Activated naive CD4-positive, alpha-beta T cell treated with anti-CD3 and anti-CD28 coated beads, Interleukin-2, amount 50 U/mL, for 72 hours (primary cell): ENCODE data around the gene LRRC51. TPM values are rescaled to one million over a fixed set of nuclear protein-coding genes. Genes with fewer than 3 reads are reported as not detected.
A peak's percentile ranks its signal among the peaks of the same experiment; 100 is the strongest.

ENCODE experiments used
- ATAC-seq, 2 donors: fragments of 150-1000 bp; cut with Tn5 transposase; 2 replicates each; pipeline ENCODE4 v1.10.0; 2021; ENCODE audit warnings: mild to moderate bottlenecking in 2 of 2, moderate library complexity in 2 of 2
- DNase-seq, 2 donors: peaks; one replicate each; pipeline ENCODE4 v3.0.0; 2021 to 2022; ENCODE audit warnings: low spot score in 2 of 2
- H3K27ac Mint-ChIP-seq, 2 donors: one replicate each; pipeline ENCODE4 v1.8.0; 2022; ENCODE audit warnings: mild to moderate bottlenecking in 2 of 2, mixed read lengths in 2 of 2
- H3K36me3 Mint-ChIP-seq, 2 donors: one replicate each; pipeline ENCODE4 v1.8.0; 2022; ENCODE audit warnings: mixed read lengths in 2 of 2
- H3K9me3 Mint-ChIP-seq, 2 donors: one replicate each; pipeline ENCODE4 v1.8.0; 2022; ENCODE audit warnings: mixed read lengths in 2 of 2
- total RNA-seq, 2 donors: library from RNA; stranded (reverse); gene quantifications; one replicate each; pipeline ENCODE4 v1.2.3, GENCODE V29; 2022

LRRC51 gene
- total RNA-seq, 2 donors from 2014 or later = 4.1 to 8.3 TPM

- Mint-ChIP-seq H3K36me3 (peaks cover 9 to 15% of the 10 kb centered on the region in 2 donors), H3K9me3 (no peaks in the 10 kb centered on the region), H3K27ac (no peak overlapping the region)
- DNase-seq = no peak
- ATAC-seq = no peak
Measured at GRCh38 chr11:72066855-72067254, 13.8 kb upstream of the LRRC51 start.

GRCh38 chr11:72067266-72067665 is 13.4 kb upstream of the LRRC51 start:
- DNase-seq (no peak), ATAC-seq (no peak)
- Mint-ChIP-seq H3K9me3 (no peaks in the 10 kb centered on the region), H3K36me3 (peaks cover 9 to 10% of the 10 kb centered on the region in 2 donors), H3K27ac (peak overlapping the region in 1 of 2 donors; percentile 32)

DNA sequence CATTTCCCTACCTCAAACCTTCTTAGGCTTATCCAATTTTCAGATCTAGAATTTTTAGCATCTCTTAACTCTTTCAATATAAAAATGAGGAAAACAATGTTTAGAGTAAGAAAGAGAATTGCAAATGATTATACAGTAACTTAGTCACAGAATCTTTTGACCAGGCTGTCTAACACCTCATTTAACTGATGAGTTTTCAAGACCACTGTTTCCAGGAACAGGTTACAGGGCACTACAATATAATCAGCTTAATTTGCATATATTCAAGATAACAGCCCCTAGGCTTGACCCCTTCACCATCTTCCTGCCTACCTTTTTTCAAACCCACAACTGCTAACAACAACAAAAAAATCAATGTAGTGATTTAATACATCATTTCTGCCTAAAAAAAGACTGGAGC is 13.0 kb upstream of the LRRC51 start:
- ATAC-seq (peak in 1 of 2 donors; percentile 33), DNase-seq (no peak)
- H3K36me3 Mint-ChIP-seq = peaks cover 9 to 10% of the 10 kb centered on the region in 2 donors
- H3K9me3 Mint-ChIP-seq = no peaks in the 10 kb centered on the region
- peak overlapping the region in 1 of 2 donors; percentile 67 for H3K27ac Mint-ChIP-seq

DNA sequence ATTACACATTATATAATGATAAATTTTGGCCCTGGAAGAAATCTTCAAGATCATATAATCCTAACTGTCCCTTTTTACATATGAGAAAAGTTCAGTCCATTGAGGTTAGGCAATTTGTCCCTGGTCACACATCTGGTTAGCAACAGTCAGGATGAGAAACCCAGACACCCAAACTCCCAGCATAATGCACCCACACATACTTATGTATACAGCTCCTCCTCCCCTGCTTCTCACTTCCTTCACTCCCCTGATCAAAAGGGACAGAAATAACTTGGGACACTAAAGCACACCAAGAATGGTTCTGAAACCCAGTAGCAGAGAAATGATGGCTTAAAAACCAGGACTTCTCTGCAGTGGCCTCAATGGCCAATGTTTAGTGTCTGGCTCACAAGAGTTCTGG is 11.4 kb upstream of the LRRC51 start:
- no peaks in the 10 kb centered on the region for H3K9me3 Mint-ChIP-seq
- no peak for DNase-seq
- ATAC-seq = peak; percentile 52 to 60
- H3K36me3 Mint-ChIP-seq = peaks cover 9 to 10% of the 10 kb centered on the region in 2 donors
- peak overlapping the region in 1 of 2 donors; percentile 80 for H3K27ac Mint-ChIP-seq

DNA sequence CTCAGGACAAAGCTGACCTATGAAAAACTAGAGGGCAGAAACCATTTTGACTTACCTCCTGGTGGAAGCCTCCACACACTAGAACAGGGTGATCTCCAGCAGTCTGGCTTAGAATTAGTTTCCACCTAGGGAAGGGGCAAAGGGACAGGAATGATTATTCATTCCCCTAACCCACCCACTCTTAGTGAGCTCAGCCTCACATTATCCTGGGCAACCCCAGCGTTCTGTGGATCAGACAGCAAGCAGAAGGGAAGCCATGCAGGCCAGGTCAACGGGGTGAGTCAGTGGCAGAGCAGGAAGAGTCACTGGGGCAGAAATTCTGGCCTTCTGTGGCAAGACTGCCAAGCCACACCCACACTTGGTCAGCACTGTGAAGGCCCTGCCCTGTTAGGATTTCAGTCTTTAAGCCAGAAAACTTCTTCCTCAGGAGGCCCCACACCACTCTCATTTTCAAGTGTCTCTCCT is 10.8 kb upstream of the LRRC51 start:
- DNase-seq (peak in 1 of 2 donors; percentile 75), ATAC-seq (peak; percentile 38 to 91)
- H3K27ac Mint-ChIP-seq = peak overlapping the region; percentile 46 to 80
- peaks cover 9 to 10% of the 10 kb centered on the region in 2 donors for H3K36me3 Mint-ChIP-seq
- H3K9me3 Mint-ChIP-seq = no peaks in the 10 kb centered on the region

- no peak for ATAC-seq
- Mint-ChIP-seq H3K27ac (peak overlapping the region in 1 of 2 donors; percentile 80), H3K9me3 (no peaks in the 10 kb centered on the region), H3K36me3 (peaks cover 9 to 10% of the 10 kb centered on the region in 2 donors)
- no peak for DNase-seq
Measured at GRCh38 chr11:72070491-72070890, 10.2 kb upstream of the LRRC51 start.

DNA sequence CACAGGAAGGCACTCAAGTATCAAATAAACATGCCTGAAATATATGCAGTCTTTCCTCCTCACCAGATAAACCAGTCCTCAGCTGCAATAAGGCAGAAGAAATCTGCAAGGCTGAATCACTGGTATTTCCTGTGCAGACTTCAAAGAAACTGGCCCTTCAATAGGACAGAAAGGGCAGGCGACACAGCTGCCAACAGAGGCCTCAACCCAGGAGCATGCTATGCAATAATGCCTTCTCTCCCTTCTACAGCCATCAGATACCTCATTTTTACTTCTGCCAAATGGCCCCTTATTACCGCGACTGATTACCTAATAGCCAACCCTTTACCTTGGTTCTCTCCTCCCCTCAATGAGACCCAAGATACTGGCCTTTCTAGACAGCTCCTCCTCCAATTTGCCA is 8.3 kb upstream of the LRRC51 start:
- Mint-ChIP-seq H3K9me3 (no peaks in the 10 kb centered on the region), H3K36me3 (peaks cover 5 to 17% of the 10 kb centered on the region in 2 donors), H3K27ac (peak overlapping the region in 1 of 2 donors; percentile 23)
- ATAC-seq (peak; percentile 30 to 60), DNase-seq (no peak)

DNA sequence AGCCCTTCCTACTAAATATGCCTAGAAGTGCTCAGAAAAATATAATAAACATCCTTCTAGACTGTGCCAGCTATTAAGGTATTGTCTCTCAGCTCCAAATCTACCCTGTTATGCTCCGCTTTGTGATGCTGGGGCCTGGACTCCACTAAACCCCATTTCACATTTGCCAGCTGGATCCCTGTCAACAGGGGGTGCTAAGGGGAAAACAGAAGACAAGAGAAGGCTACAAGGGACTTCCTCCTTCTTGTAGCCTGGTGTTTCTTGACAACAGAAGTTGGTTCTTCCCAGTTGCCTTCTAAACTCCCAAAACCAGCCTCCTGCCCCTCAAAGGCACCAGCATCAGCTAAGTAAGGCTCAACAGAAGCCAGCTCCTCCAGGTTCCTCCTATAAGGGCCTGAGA is 5.5 kb upstream of the LRRC51 start:
- DNase-seq = no peak
- H3K27ac Mint-ChIP-seq = no peak overlapping the region
- H3K36me3 Mint-ChIP-seq = peaks cover 11% of the 10 kb centered on the region in 2 donors
- no peak for ATAC-seq
- no peaks in the 10 kb centered on the region for H3K9me3 Mint-ChIP-seq

GRCh38 chr11:72075756-72076155 is 4.9 kb upstream of the LRRC51 start:
- Mint-ChIP-seq H3K27ac (no peak overlapping the region), H3K9me3 (no peaks in the 10 kb centered on the region), H3K36me3 (peaks cover 14 to 17% of the 10 kb centered on the region in 2 donors)
- no peak for DNase-seq
- no peak for ATAC-seq

GRCh38 chr11:72078477-72078876 is 2.2 kb upstream of the LRRC51 start:
- Mint-ChIP-seq H3K36me3 (peaks cover 14 to 19% of the 10 kb centered on the region in 2 donors), H3K27ac (peak overlapping the region in 1 of 2 donors; percentile 88), H3K9me3 (no peaks in the 10 kb centered on the region)
- no peak for DNase-seq
- ATAC-seq = no peak

GRCh38 chr11:72079819-72080325 is 778 bp upstream of the LRRC51 start:
- no peaks in the 10 kb centered on the region for H3K9me3 Mint-ChIP-seq
- peak overlapping the region; percentile 88 to 98 for H3K27ac Mint-ChIP-seq
- peaks cover 14 to 19% of the 10 kb centered on the region in 2 donors for H3K36me3 Mint-ChIP-seq
- ATAC-seq (peak in 1 of 2 donors; percentile 44), DNase-seq (no peak)

DNA sequence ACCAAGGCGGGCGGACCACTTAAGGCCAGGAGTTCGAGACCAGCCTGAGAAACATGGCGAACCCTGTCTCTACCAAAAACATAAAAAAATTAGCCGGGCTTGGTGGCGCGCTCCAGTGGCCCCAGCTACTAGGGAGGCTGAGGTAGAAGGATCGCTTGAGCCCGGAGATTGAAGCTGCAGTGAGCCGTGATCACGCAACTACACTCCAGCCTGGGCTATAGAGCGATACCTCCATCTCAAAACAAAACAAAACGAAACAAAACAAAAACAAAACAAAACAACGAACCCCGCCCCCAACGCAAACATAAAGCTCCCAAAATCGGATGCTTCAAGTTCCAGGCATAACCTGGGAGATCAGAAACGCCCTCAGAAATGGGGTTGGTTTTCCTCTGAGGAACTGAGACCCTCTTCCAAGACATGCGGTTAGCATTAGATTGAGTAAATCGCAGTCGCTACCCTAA is 564 bp downstream of the LRRC51 start:
- Mint-ChIP-seq H3K36me3 (peaks cover 12 to 14% of the 10 kb centered on the region in 2 donors), H3K27ac (peak overlapping the region; percentile 88 to 98), H3K9me3 (no peaks in the 10 kb centered on the region)
- no peak for DNase-seq
- ATAC-seq = no peak

GRCh38 chr11:72081821-72082453 is 1.3 kb downstream of the LRRC51 start:
- no peaks in the 10 kb centered on the region for H3K9me3 Mint-ChIP-seq
- peaks cover 12 to 14% of the 10 kb centered on the region in 2 donors for H3K36me3 Mint-ChIP-seq
- DNase-seq (no peak), ATAC-seq (no peak)
- peak overlapping the region; percentile 44 to 88 for H3K27ac Mint-ChIP-seq

GRCh38 chr11:72083414-72083813 is 2.8 kb downstream of the LRRC51 start:
- ATAC-seq = no peak
- peaks cover 12 to 14% of the 10 kb centered on the region in 2 donors for H3K36me3 Mint-ChIP-seq
- H3K9me3 Mint-ChIP-seq = no peaks in the 10 kb centered on the region
- H3K27ac Mint-ChIP-seq = peak overlapping the region in 1 of 2 donors; percentile 88
- no peak for DNase-seq

DNA sequence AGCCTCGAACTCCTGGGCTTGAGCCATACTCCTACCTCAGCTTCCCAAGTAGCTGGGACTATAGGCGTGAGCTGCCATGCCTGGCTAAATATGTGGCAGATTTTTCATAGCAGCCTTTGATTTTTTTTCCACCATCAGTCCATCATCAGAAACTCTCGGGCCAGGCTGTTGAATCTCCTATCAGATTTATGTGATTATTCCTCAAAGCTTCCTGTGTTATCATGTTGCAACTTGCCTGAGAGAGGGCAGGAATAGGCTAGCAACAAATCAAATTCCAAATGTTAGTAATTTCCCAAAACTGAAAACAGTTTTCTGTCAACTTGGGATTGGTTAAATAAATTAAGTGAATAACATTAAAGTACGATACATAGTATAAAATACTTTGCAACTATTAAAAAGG is 3.4 kb downstream of the LRRC51 start:
- ATAC-seq (no peak), DNase-seq (no peak)
- Mint-ChIP-seq H3K9me3 (no peaks in the 10 kb centered on the region), H3K27ac (no peak overlapping the region), H3K36me3 (peaks cover 8 to 12% of the 10 kb centered on the region in 2 donors)

- DNase-seq (no peak), ATAC-seq (no peak)
- Mint-ChIP-seq H3K27ac (no peak overlapping the region), H3K36me3 (peaks cover 5 to 10% of the 10 kb centered on the region in 2 donors), H3K9me3 (no peaks in the 10 kb centered on the region)
Measured at GRCh38 chr11:72084965-72085364, 4.3 kb downstream of the LRRC51 start.

DNA sequence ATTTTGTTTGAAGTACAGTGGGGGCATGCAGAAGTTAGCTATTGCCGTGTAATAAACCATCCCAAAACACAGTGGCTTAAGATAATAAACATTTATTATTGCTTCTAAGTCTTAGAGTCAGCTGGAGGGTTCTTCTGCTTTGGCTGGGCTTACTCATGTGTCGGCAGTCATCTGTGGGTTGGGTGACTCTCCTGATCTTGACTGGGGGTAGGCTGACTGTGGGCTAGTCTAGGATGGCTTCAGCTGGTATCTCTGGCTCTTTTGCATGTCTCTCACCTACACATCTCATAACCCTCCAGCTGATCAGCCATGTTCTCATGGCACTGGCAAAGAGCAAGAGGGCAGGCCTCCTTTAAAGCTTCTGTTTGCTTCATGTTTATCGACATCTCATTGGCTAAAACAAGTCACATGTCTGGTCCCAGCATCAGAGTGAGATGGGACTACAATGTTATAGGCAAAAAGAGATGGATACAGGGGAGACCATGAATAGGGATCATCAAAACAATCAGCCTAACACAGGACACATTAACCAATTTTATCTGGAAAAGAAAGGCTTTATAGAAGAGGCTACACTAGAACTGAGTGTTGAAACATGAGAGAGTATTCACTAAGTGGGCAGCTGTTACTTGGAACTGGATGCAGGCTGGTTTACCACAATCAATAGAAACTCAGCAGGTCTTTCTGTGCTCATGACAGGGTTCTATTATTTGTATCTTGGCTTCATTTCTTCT is 5.1 kb downstream of the LRRC51 start:
- DNase-seq (no peak), ATAC-seq (no peak)
- Mint-ChIP-seq H3K36me3 (peaks cover 0 to 2% of the 10 kb centered on the region in 2 donors), H3K27ac (no peak overlapping the region), H3K9me3 (no peaks in the 10 kb centered on the region)
